ENCODE results near the gene MAML3.

MAML3 gene

DNA sequence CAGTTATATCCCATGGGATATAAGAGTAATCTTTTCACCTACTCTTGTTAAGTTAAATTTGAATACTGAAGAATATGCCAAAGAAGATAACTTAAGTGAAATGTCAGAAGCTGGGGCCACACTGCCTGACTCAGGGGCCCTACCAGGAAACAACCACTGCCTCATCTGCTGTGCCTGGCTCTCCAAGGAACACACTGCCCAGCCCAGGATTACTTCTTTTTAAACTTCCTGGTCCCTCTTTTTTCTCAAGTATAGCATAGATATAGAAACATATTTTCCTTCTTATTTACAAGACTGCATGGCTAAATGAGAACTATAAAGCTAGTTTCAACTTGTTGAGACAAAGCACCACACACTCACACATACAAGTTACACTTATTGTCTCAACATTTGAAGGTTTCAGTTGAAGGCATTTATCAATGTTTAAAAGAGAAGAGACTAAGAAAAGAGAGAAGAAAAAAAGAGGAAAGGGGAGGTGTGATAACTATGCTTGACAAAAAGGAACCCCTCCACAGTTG lies 45.2 kb downstream of the MAML3 start:
- TF ChIP-seq, protein P1, sequence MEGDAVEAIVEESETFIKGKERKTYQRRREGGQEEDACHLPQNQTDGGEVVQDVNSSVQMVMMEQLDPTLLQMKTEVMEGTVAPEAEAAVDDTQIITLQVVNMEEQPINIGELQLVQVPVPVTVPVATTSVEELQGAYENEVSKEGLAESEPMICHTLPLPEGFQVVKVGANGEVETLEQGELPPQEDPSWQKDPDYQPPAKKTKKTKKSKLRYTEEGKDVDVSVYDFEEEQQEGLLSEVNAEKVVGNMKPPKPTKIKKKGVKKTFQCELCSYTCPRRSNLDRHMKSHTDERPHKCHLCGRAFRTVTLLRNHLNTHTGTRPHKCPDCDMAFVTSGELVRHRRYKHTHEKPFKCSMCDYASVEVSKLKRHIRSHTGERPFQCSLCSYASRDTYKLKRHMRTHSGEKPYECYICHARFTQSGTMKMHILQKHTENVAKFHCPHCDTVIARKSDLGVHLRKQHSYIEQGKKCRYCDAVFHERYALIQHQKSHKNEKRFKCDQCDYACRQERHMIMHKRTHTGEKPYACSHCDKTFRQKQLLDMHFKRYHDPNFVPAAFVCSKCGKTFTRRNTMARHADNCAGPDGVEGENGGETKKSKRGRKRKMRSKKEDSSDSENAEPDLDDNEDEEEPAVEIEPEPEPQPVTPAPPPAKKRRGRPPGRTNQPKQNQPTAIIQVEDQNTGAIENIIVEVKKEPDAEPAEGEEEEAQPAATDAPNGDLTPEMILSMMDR (conservative IDR thresholded peaks at IDR 0.05; ENCODE audit: low read depth, low read length), result no peak
- H3K4me3 ChIP-seq (ENCODE audit: low read depth, low read length), result no peak overlapping the region
- DNase-seq (ENCODE audit: low read depth), result no peak

DNA sequence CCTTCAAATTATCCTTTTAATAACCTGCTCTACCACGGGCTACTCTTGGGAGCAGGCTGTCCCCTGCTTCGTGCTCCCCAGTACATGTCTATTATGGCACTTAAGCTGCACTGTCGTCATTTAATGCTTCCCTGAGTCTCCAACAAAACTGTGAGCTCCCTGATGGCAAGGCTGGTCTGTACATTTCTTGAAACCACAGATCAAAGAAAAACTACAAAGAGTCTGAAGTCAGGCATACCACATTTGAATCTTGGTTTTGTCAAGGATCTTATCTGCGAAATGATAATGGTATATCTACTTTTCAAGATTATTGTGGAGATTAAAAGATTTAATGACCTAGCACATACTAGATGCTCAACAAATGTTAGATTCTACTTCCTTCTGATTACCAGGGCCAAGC lies 45.7 kb downstream of the MAML3 start:
- no peak overlapping the region for H3K4me3 ChIP-seq (ENCODE audit: low read depth, low read length)
- DNase-seq (ENCODE audit: low read depth), result no peak
- TF ChIP-seq, protein P1 (conservative IDR thresholded peaks at IDR 0.05; ENCODE audit: low read depth, low read length), result no peak

DNA sequence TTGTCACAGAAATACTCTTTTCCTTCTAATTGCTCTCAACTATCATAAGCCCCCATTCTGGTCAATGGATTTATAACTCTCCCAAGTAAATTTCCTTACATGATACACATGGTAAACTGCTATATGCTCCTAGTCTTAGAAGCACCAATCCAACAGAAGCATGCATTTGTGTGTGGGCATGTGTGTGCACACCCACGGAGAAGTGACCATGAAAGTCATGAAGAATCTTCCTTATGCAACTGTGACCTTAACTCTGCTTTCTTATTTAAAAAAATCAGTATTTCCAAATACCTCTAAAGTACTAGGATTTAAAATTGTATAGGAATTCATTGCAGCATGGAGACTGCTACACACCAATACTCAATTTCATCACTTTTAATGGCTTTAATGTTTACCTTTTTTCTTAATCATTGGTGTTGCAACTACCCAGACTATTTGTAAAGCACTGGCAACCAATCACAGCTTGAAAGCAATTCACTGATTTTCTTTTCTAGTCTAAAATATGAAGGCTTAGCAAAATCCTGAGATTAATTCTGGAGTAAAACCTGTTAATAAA lies 47.6 kb downstream of the MAML3 start:
- no peak overlapping the region for H3K4me3 ChIP-seq (ENCODE audit: low read depth, low read length)
- TF ChIP-seq, protein P1 (conservative IDR thresholded peaks at IDR 0.05; ENCODE audit: low read depth, low read length), result no peak
- DNase-seq (ENCODE audit: low read depth), result no peak

DNA sequence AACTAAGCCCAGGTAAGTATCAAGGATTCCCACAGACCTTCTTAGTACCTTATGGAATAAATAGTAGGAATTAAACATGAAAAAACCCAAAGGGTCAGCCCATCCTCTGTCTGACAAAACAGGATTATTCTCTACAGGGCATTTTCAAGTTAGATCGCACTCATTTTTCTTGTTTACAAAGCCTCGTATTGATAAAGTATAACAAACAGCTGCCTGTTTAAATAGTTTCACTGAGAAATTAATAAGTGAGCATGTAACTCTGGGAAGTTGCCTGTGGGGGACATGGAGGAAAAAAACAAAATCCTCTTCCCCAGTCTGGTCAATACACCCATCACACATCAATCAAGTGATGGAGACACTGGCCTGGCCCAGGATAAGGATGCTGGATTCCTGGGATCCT lies 48.5 kb downstream of the MAML3 start:
- DNase-seq (ENCODE audit: low read depth), result no peak
- TF ChIP-seq, protein P1 (conservative IDR thresholded peaks at IDR 0.05; ENCODE audit: low read depth, low read length), result no peak
- H3K4me3 ChIP-seq (ENCODE audit: low read depth, low read length), result no peak overlapping the region

DNA sequence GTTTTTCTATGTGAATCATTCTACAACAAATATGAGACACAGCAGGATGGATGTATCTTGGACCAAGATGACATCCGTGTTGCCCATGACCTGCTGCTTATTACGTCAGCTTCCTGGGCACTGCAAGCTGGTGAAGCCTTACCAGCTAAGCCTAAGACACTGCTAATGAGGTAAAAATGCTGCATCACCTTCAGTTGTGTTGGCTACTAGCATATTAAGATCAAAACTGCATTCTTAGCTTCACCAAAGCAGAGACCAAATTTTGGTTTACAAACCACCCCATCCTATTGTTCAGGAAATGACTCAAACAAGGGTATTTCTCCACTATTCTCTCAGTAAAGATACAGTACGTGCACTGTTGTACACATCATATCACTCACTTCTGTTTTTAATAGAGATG lies 50.3 kb downstream of the MAML3 start:
- TF ChIP-seq, protein P1 (conservative IDR thresholded peaks at IDR 0.05; ENCODE audit: low read depth, low read length), result no peak
- DNase-seq (ENCODE audit: low read depth), result peak; percentile 49
- H3K4me3 ChIP-seq (ENCODE audit: low read depth, low read length), result no peak overlapping the region

DNA sequence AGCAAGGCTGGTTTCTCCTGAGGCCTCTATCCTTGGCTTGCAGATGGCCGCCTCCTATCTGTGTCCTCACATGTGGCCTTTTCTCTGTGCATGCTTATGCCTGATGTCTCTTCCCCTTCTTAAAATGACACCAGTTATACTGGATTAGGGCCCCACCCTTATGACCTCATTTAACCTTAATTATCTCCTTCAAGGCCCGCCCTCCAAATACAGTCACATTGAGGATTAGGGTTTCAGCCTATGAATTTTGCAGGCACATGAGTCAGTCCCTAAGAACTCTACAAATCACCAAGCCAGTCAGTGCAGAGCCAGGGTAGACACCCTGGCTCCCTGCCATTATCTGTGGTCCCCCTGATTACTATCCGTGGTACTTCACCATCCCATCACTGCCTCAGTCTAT lies 51.6 kb downstream of the MAML3 start:
- no peak for DNase-seq (ENCODE audit: low read depth)
- TF ChIP-seq, protein P1 (conservative IDR thresholded peaks at IDR 0.05; ENCODE audit: low read depth, low read length), result no peak

DNA sequence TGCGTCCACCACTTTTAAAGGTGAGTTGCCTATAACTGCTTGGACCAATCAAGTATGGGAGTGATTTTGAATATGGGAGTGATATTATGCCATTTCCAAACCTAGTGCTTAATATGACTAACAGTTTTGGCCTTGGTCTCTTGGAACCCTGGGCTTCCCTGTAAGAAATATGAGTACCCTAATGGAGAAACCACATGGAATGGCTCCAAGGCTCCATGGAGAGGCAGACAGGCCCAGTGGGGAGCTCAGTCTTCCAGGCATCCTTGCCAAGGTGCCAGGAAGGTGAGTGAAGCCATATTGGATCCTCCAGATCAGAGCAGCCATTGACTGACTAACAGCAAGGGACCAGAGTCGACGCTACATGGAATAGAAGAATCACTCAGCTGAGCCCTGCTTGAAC lies 53.2 kb downstream of the MAML3 start:
- no peak for DNase-seq (ENCODE audit: low read depth)
- no peak overlapping the region for H3K4me3 ChIP-seq (ENCODE audit: low read depth, low read length)
- TF ChIP-seq, protein P1 (conservative IDR thresholded peaks at IDR 0.05; ENCODE audit: low read depth, low read length), result no peak

More for the DNA sequence above, 51.6 kb downstream of the MAML3 start:
- no peak overlapping the region for H3K4me3 ChIP-seq (ENCODE audit: low read depth, low read length)
